ENCODE measurements around the gene TM9SF2. TPM values are rescaled to one million over a fixed set of nuclear protein-coding genes. Genes with fewer than 3 reads are reported as not detected.

The TM9SF2 gene
- polyA plus RNA-seq, 1 experiment: 125 TPM

DNA sequence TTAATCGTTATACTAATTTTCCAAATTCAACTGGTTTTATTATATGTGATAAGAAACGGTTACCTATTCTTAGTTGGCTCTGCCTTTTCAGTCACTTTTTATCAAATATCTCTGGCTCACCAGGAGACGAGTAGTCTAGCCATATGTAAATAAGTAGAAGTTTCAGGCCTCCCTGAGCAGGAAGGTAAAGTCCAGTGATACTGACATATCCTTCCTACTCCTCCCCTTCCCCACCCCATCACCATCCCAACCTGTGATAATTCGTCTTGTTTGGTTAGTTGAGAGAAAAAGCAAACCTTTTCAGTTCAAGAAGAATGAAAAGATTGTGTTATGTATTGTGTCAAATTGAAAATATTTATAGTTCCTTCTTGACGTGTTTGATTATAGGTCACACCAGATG, 53.9 kb downstream of the TM9SF2 start:
- DNase-seq (ENCODE audit: low read depth, low spot score): no peak
- TF ChIP-seq CTCF (IDR thresholded peaks at IDR 0.05; ENCODE audit: low read depth, low read length): no peak
- no peak overlapping the region for H3K27ac ChIP-seq (ENCODE audit: low read depth, low read length)
- H3K4me3 ChIP-seq (ENCODE audit: low read depth, low read length): no peak overlapping the region
- no peaks in the 10 kb centered on the region for H3K9me3 ChIP-seq (ENCODE audit: control insufficient read depth, insufficient read depth, low read length)
- H3K27me3 ChIP-seq (ENCODE audit: control insufficient read depth, insufficient read depth, low read length): no peaks in the 10 kb centered on the region
- ChIA-PET CTCF (interaction anchor here (2.4 kb wide), 1 partner anchor 118 kb away, joined by 6 read pairs; no protein-coding TSS in a partner anchor), POLR2A (no interaction called here)

- CTCF ChIA-PET: interaction anchor here (0.6 to 3.4 kb wide), 3 partner anchors 22 to 120 kb away, joined by 3 to 14 read pairs (median 5); no protein-coding TSS in a partner anchor
- H3K27ac ChIP-seq (ENCODE audit: low read depth, low read length): no peak overlapping the region
- POLR2A ChIA-PET: no interaction called here
- no peak for DNase-seq (ENCODE audit: low read depth, low spot score)
- TF ChIP-seq CTCF (IDR thresholded peaks at IDR 0.05; ENCODE audit: low read depth, low read length): no peak
- H3K27me3 ChIP-seq (ENCODE audit: control insufficient read depth, insufficient read depth, low read length): no peaks in the 10 kb centered on the region
- no peaks in the 10 kb centered on the region for H3K9me3 ChIP-seq (ENCODE audit: control insufficient read depth, insufficient read depth, low read length)
- no peak overlapping the region for H3K4me3 ChIP-seq (ENCODE audit: low read depth, low read length)
Measured at GRCh38 chr13:99556867-99557443, 55.7 kb downstream of the TM9SF2 start.

GRCh38 chr13:99558570-99559180, 57.4 kb downstream of the TM9SF2 start:
- Histone ChIP-seq H3K4me3 (ENCODE audit: low read depth, low read length) (no peak overlapping the region), H3K9me3 (ENCODE audit: control insufficient read depth, insufficient read depth, low read length) (no peaks in the 10 kb centered on the region), H3K27me3 (ENCODE audit: control insufficient read depth, insufficient read depth, low read length) (no peaks in the 10 kb centered on the region), H3K27ac (ENCODE audit: low read depth, low read length) (no peak overlapping the region)
- ChIA-PET CTCF (interaction anchor here (1.4 to 3.4 kb wide), 3 partner anchors 48 to 290 kb away, joined by 4 to 14 read pairs (median 7); partner anchors contain the start of gene CLYBL), POLR2A (no interaction called here)
- TF ChIP-seq CTCF (IDR thresholded peaks at IDR 0.05; ENCODE audit: low read depth, low read length): no peak
- DNase-seq (ENCODE audit: low read depth, low spot score): no peak

DNA sequence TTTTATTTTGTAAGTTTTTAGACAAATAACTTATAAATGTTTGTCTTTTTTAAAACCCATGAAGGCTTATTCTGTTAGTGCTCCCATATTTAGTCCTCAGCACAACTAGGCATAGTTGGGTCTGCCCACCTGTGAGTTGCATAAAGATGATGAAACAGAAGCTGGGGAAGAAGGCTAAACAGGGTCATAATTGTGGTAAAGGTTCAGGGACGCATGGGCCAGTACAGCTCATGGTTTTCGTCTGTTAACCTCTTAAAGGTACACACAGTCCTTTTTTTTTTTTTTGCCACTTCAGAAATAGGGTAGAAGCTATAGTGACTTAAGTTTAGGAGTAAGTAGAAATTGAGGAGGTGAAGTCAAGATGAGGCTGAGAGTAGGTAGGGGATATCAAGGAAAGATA, 58.3 kb downstream of the TM9SF2 start:
- ChIA-PET POLR2A (no interaction called here), CTCF (interaction anchor here (1.0 to 3.4 kb wide), 4 partner anchors 47 to 291 kb away, joined by 3 to 14 read pairs (median 6); partner anchors contain the start of gene CLYBL)
- no peaks in the 10 kb centered on the region for H3K27me3 ChIP-seq (ENCODE audit: control insufficient read depth, insufficient read depth, low read length)
- H3K27ac ChIP-seq (ENCODE audit: low read depth, low read length): no peak overlapping the region
- H3K4me3 ChIP-seq (ENCODE audit: low read depth, low read length): no peak overlapping the region
- TF ChIP-seq CTCF (IDR thresholded peaks at IDR 0.05; ENCODE audit: low read depth, low read length): no peak
- no peak for DNase-seq (ENCODE audit: low read depth, low spot score)
- no peaks in the 10 kb centered on the region for H3K9me3 ChIP-seq (ENCODE audit: control insufficient read depth, insufficient read depth, low read length)

GRCh38 chr13:99563404-99563803, 62.1 kb downstream of the TM9SF2 start:
- ChIA-PET CTCF (no interaction called here), POLR2A (no interaction called here)
- no peak for DNase-seq (ENCODE audit: low read depth, low spot score)

More at GRCh38 chr13:99563404-99563803, 62.1 kb downstream of the TM9SF2 start:
- H3K9me3 ChIP-seq (ENCODE audit: control insufficient read depth, insufficient read depth, low read length): peaks cover 15% of the 10 kb centered on the region
- no peak overlapping the region for H3K27ac ChIP-seq (ENCODE audit: low read depth, low read length)
- H3K4me3 ChIP-seq (ENCODE audit: low read depth, low read length): no peak overlapping the region
- H3K27me3 ChIP-seq (ENCODE audit: control insufficient read depth, insufficient read depth, low read length): no peaks in the 10 kb centered on the region
- TF ChIP-seq CTCF (IDR thresholded peaks at IDR 0.05; ENCODE audit: low read depth, low read length): no peak
